22Rv1 (cell line): ENCODE measurements around the gene DNLZ.

Experiments
- CTCF ChIP-seq: fragments of 450-650 bp; IDR thresholded peaks from 2 replicates; pipeline ENCODE4 v1.5.1; 2017; ENCODE audit warnings: mild to moderate bottlenecking
- ZFX ChIP-seq: fragments of 450-650 bp; IDR thresholded peaks from 2 replicates; pipeline ENCODE4 v1.6.1; 2017; ENCODE audit warnings: antibody characterized with exemption, borderline replicate concordance

DNA sequence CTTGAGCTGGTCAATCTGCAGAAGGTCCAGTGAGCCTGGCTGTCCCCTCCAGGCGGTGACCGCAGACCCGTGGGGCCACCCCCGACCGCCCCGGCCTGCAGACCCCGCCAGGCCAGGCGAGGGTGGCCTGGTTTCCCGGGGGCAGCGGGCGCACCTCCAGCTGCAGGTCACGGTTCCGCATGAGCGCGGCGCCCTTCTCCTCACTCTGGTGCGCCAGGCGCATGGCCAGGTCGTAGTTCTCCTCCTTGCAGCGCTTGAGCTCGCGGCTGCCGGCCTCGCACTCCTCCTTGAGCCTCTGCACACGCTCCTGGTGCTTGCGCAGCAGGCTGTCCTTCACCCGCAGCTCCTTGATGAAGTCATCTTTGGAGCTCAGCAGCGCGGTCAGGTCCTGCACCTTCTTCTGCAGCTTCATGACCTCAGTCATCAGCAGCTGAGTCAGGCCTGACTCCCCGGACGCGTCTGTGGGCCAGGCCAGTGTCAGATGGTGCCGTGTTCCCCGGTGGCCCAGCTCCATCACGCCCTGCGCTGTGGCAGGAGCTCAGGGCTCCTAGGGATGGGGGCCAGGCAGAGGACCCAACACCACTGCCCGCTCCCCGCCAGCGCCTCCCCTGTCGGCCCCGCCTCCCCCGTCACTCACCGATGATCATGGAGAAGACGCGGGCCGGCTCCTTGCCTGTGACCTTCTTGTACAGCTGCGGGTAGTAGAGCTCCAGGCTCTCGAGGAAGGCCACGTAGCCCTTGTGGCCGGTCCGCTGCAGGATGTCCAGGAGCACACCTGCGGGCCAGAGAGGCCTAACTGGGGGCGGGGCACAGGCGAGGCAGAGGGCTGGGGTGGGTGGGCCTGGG lies 7.4 kb upstream of the DNLZ start:
- TF ChIP-seq CTCF: no peak
- no peak for TF ChIP-seq ZFX
